GM12873 (cell line): ENCODE data around the gene DGKG.

ENCODE experiments used
- CTCF ChIP-seq: IDR thresholded peaks from 2 replicates; pipeline ENCODE4 v1.5.1; 2012; ENCODE audit warnings: low read depth, mild to moderate bottlenecking, moderate library complexity, low read length, control low read depth; ENCODE audit not compliant: insufficient read depth; ENCODE audit errors: missing control alignments

Gene DGKG

GRCh38 chr3:186361762-186362536 is at the start of gene DGKG:
Gene DGKG (minus strand): TSS chr3:186362234. CDS start chr3:186320459, 41,775 bp downstream.
- TF ChIP-seq CTCF, result no peak

- TF ChIP-seq CTCF, result no peak
These were observed 49.1 kb upstream of the DGKG start for GRCh38 chr3:186411089-186411488.

GRCh38 chr3:186406669-186407635 is 44.9 kb upstream of the DGKG start:
- TF ChIP-seq CTCF, result no peak

GRCh38 chr3:186401556-186401955 is 39.5 kb upstream of the DGKG start:
- TF ChIP-seq CTCF, result no peak

- TF ChIP-seq CTCF, result no peak
These were observed 38.6 kb upstream of the DGKG start for GRCh38 chr3:186400662-186401061.

- TF ChIP-seq CTCF, result no peak
These were observed 38.0 kb upstream of the DGKG start for GRCh38 chr3:186400026-186400425.
